Liver (tissue), 9 donors: ENCODE data around the gene PIAS4. TPM values are rescaled to one million over a fixed set of nuclear protein-coding genes. Genes with fewer than 3 reads are reported as not detected.

ENCODE experiments used
- DNase-seq: peaks from one replicate; pipeline ENCODE4 v3.0.0-alpha.2; 2017; ENCODE audit warnings: low spot score
- H3K27ac ChIP-seq, 2 donors: one replicate each; pipeline ENCODE4 v1.7.0; 2013; ENCODE audit warnings: inconsistent platforms in 2 of 2, low read length in 2 of 2, control low read depth in 1 of 2, low read depth in 1 of 2, mild to moderate bottlenecking in 1 of 2
- H3K27me3 ChIP-seq, 4 donors: one replicate each; pipeline versions ENCODE4 v1.6.1 to v1.7.0; 2013; ENCODE audit warnings: low read length in 3 of 4, inconsistent platforms in 1 of 4, mild to moderate bottlenecking in 1 of 4, moderate library complexity in 1 of 4; ENCODE audit not compliant: control insufficient read depth in 4 of 4, insufficient read depth in 4 of 4
- H3K36me3 ChIP-seq, 4 donors: one replicate each; pipeline versions ENCODE4 v1.6.1 to v1.7.0; 2013; ENCODE audit warnings: low read length in 3 of 4, mild to moderate bottlenecking in 3 of 4, low read depth in 1 of 4, moderate library complexity in 1 of 4; ENCODE audit not compliant: control insufficient read depth in 4 of 4, insufficient read depth in 3 of 4
- H3K4me1 ChIP-seq, 4 donors: one replicate each; pipeline versions ENCODE4 v1.6.1 to v1.7.0; 2013; ENCODE audit warnings: low read length in 3 of 4, mild to moderate bottlenecking in 3 of 4, moderate library complexity in 1 of 4; ENCODE audit not compliant: control insufficient read depth in 4 of 4, insufficient read depth in 4 of 4
- H3K4me3 ChIP-seq, 3 donors: one replicate each; pipeline versions ENCODE4 v1.6.1 to v1.7.0; 2013; ENCODE audit warnings: low read length in 3 of 3, control low read depth in 1 of 3, low read depth in 1 of 3, mild to moderate bottlenecking in 1 of 3
- H3K9ac ChIP-seq, 2 donors: one replicate each; pipeline ENCODE4 v1.7.0; 2013; ENCODE audit warnings: low read length in 2 of 2, mild to moderate bottlenecking in 2 of 2, moderate library complexity in 2 of 2, control low read depth in 1 of 2, low read depth in 1 of 2
- H3K9me3 ChIP-seq, 4 donors: one replicate each; pipeline versions ENCODE4 v1.6.1 to v1.7.0; 2013; ENCODE audit warnings: low read length in 3 of 4; ENCODE audit not compliant: control insufficient read depth in 4 of 4
- EGR1 ChIP-seq, 2 donors: IDR thresholded peaks; 2 replicates each; pipeline ENCODE4 v1.6.1; 2016 to 2018; ENCODE audit warnings: antibody characterized with exemption in 2 of 2, low read depth in 2 of 2
- FOXA1 ChIP-seq: IDR thresholded peaks from 2 replicates; pipeline ENCODE4 v1.6.1; 2016; ENCODE audit warnings: antibody characterized with exemption
- GABPA ChIP-seq, 2 donors: IDR thresholded peaks in 1 of 2; conservative IDR thresholded peaks in 1 of 2; 2 replicates each; pipeline ENCODE4 v1.6.1; 2016; ENCODE audit warnings: antibody characterized with exemption in 2 of 2, mild to moderate bottlenecking in 1 of 2, moderate library complexity in 1 of 2
- RXRA ChIP-seq, 2 donors: IDR thresholded peaks; 2 replicates each; pipeline ENCODE4 v1.6.1; 2017 to 2018; ENCODE audit warnings: antibody characterized with exemption in 2 of 2, mild to moderate bottlenecking in 1 of 2
- TAF1 ChIP-seq: conservative IDR thresholded peaks from 2 replicates; pipeline ENCODE4 v1.6.1; 2016; ENCODE audit warnings: antibody characterized with exemption, mild to moderate bottlenecking
- WGBS: extraction: QIAGEN DNeasy Blood & Tissue Kit; methylation state at CpG from one replicate; pipeline ENCODE4 v1.1.7; 2013; 5-methylcytosine and 5-hydroxymethylcytosine counted together
- polyA plus RNA-seq, 2 donors: library from polyadenylated mRNA; stranded (reverse) in 1 of 2; unstranded in 1 of 2; fragments of 200-250 nt in 1 of 2; fragments of >200 nt in 1 of 2; fragmentation: Nextera tagmentation in 1 of 2; extraction: Ambion mirVana in 1 of 2; gene quantifications; one replicate each; pipeline versions ENCODE4 v1.2.1 to v1.2.3, GENCODE V29; 2013 to 2015
- total RNA-seq, 2 donors: library from RNA; depleted of rRNA; stranded (reverse); fragments of >200 nt; gene quantifications; one replicate each; pipeline ENCODE4 v1.2.3, GENCODE V29; 2014
- TF ChIP-seq, protein P1 (sequence below): IDR thresholded peaks from 2 replicates; pipeline ENCODE4 v1.6.1; 2016; ENCODE audit warnings: antibody characterized with exemption
- TF ChIP-seq, protein P2 (sequence below): IDR thresholded peaks from 2 replicates; pipeline ENCODE4 v1.6.1; 2016; ENCODE audit warnings: antibody characterized with exemption
- TF ChIP-seq, protein P3 (sequence below): IDR thresholded peaks from 2 replicates; pipeline ENCODE4 v1.6.1; 2016; ENCODE audit warnings: antibody characterized with exemption, mild to moderate bottlenecking
- donor health status: healthy.
- donor health status: healthy.
- donor health status: healthy.
- donor health status: healthy.
- donor health status: healthy.

Gene PIAS4
- total and polyA plus RNA-seq, 4 donors, result 5.6 to 14.1 (median 10.6) TPM

DNA sequence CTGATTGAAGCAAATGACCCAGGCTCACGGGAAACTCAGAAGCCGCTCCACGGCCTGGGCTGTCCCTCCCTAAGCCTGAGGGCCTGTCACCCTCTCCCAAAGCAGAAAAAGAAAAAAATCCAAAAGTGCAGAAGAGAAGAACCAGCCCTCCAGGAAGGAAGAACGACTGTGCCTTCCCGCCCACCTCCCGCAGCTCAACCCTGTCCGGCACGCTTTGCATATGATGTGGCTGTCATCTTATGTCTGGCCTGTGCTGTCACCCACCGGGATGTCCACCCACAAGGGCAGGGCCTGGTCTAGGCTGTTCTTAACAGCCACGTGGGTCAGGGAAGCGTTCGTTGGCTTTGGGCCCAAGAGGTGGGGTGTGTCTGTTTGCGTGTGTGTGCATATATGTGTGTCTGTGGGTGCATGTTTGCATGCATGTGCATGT, 45.5 kb downstream of the PIAS4 start:
- no peak overlapping the region for H3K9ac ChIP-seq
- H3K27me3 ChIP-seq, result no peaks in the 10 kb centered on the region
- peaks cover 16 to 44% (median 28%) of the 10 kb centered on the region in 4 donors for H3K4me1 ChIP-seq
- peak overlapping the region in 2 of 3 donors; percentile 14 to 37 for H3K4me3 ChIP-seq
- peak in 1 of 2 donors; percentile 0 for TF ChIP-seq EGR1 (IDR thresholded peaks at IDR 0.05; ENCODE audit: low read depth in 2 of 2)
- no peak for TF ChIP-seq FOXA1
- TF ChIP-seq RXRA (IDR thresholded peaks at IDR 0.05), result peak in 1 of 2 donors; percentile 2
- TF ChIP-seq, protein P1, sequence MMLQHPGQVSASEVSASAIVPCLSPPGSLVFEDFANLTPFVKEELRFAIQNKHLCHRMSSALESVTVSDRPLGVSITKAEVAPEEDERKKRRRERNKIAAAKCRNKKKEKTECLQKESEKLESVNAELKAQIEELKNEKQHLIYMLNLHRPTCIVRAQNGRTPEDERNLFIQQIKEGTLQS, result peak; percentile 1
- TF ChIP-seq, protein P2, sequence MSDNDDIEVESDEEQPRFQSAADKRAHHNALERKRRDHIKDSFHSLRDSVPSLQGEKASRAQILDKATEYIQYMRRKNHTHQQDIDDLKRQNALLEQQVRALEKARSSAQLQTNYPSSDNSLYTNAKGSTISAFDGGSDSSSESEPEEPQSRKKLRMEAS, result peak; percentile 5
- TF ChIP-seq, protein P3, sequence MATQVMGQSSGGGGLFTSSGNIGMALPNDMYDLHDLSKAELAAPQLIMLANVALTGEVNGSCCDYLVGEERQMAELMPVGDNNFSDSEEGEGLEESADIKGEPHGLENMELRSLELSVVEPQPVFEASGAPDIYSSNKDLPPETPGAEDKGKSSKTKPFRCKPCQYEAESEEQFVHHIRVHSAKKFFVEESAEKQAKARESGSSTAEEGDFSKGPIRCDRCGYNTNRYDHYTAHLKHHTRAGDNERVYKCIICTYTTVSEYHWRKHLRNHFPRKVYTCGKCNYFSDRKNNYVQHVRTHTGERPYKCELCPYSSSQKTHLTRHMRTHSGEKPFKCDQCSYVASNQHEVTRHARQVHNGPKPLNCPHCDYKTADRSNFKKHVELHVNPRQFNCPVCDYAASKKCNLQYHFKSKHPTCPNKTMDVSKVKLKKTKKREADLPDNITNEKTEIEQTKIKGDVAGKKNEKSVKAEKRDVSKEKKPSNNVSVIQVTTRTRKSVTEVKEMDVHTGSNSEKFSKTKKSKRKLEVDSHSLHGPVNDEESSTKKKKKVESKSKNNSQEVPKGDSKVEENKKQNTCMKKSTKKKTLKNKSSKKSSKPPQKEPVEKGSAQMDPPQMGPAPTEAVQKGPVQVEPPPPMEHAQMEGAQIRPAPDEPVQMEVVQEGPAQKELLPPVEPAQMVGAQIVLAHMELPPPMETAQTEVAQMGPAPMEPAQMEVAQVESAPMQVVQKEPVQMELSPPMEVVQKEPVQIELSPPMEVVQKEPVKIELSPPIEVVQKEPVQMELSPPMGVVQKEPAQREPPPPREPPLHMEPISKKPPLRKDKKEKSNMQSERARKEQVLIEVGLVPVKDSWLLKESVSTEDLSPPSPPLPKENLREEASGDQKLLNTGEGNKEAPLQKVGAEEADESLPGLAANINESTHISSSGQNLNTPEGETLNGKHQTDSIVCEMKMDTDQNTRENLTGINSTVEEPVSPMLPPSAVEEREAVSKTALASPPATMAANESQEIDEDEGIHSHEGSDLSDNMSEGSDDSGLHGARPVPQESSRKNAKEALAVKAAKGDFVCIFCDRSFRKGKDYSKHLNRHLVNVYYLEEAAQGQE, result no peak
- WGBS, result 22% methylated on average over 13 of the region's 13 CpGs
- no peak for DNase-seq
- no peaks in the 10 kb centered on the region for H3K9me3 ChIP-seq
- peak overlapping the region; percentile 80 to 87 for H3K27ac ChIP-seq
- H3K36me3 ChIP-seq, result peaks cover 4 to 21% (median 16%) of the 10 kb centered on the region in 4 donors

DNA sequence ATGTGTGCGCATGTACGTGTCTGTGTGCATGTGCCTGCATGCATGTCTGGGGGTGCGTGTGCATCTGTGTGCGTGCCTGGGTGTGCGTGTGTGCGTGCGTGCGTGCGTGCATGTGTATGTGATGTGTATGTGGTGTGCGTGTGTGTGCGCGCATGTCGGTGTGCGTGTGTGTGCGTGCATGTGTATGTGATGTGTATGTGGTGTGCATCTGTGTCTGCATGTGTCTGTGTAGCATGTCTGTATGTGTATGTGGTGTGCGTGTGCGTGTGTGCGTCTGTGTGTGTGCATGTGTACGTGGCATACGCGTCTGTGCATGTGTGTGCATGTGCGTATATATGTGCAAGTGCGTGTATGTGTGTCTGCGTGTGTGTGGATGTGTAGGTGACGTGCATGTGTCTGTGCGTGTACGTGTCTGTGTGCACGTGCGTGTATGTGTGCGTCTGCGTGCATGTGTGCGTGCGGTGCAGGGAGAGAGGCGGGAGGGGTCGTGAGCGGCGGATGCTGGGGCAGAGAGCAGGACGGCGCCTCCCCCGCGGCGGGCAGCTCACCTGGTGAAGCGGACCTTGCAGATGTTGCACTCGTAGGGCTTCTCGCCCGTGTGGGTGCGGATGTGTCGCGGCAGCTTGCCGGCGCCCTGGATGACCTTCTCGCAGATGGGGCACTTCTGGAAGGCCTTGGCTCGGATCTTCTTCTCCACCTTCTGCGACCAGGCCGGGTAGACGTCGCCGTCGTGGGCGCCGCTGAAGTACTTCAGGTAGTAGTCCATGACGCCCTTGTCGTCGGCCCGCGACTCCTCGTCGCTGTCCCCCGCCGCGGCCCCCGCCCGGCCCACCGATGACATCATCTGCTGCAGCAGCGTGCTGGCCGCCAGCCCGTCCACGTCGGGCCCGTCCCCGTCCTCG, 46.1 kb downstream of the PIAS4 start:
- DNase-seq, result no peak
- peak overlapping the region in 2 of 3 donors; percentile 14 to 37 for H3K4me3 ChIP-seq

More for the DNA sequence above, 46.1 kb downstream of the PIAS4 start:
- Histone ChIP-seq H3K27me3 (no peaks in the 10 kb centered on the region), H3K4me1 (peaks cover 22 to 50% (median 31%) of the 10 kb centered on the region in 4 donors), H3K27ac (no peak overlapping the region), H3K9me3 (no peaks in the 10 kb centered on the region), H3K36me3 (peaks cover 4 to 21% (median 14%) of the 10 kb centered on the region in 4 donors), H3K9ac (no peak overlapping the region)
- 86% methylated on average over 82 of the region's 82 CpGs for WGBS
- TF ChIP-seq RXRA (IDR thresholded peaks at IDR 0.05) (no peak), GABPA (IDR thresholded peaks at IDR 0.05 in 1 of 2, conservative IDR thresholded peaks at IDR 0.05 in 1 of 2) (no peak), TAF1 (no peak)
- TF ChIP-seq, protein P3, result no peak
